ENCODE data around the gene TTLL11.

TTLL11 gene

GRCh38 chr9:121876658-121877271 lies 216.3 kb downstream of the TTLL11 start:
- Histone ChIP-seq H3K36me3 (ENCODE audit: control insufficient read depth in 2 of 2, insufficient read depth in 2 of 2, low read length in 2 of 2) (no peaks in the 10 kb centered on the region), H3K9ac (ENCODE audit: low read depth in 1 of 2, low read length in 2 of 2) (no peak overlapping the region), H3K4me1 (ENCODE audit: control insufficient read depth in 2 of 2, insufficient read depth in 2 of 2, low read length in 2 of 2) (no peaks in the 10 kb centered on the region), H3K27me3 (ENCODE audit: control insufficient read depth in 2 of 2, insufficient read depth in 2 of 2, low read length in 2 of 2) (no peaks in the 10 kb centered on the region), H3K9me3 (ENCODE audit: control insufficient read depth in 2 of 2, low read length in 2 of 2) (no peaks in the 10 kb centered on the region), H3K4me3 (ENCODE audit: low read length in 2 of 2) (no peak overlapping the region), H3K27ac (ENCODE audit: low read depth in 2 of 2, low read length in 2 of 2) (no peak overlapping the region)

- Histone ChIP-seq H3K27ac (ENCODE audit: low read depth in 2 of 2, low read length in 2 of 2) (no peak overlapping the region), H3K9ac (ENCODE audit: low read depth in 1 of 2, low read length in 2 of 2) (no peak overlapping the region), H3K4me3 (ENCODE audit: low read length in 2 of 2) (no peak overlapping the region), H3K36me3 (ENCODE audit: control insufficient read depth in 2 of 2, insufficient read depth in 2 of 2, low read length in 2 of 2) (no peaks in the 10 kb centered on the region), H3K27me3 (ENCODE audit: control insufficient read depth in 2 of 2, insufficient read depth in 2 of 2, low read length in 2 of 2) (no peaks in the 10 kb centered on the region), H3K9me3 (ENCODE audit: control insufficient read depth in 2 of 2, low read length in 2 of 2) (no peaks in the 10 kb centered on the region), H3K4me1 (ENCODE audit: control insufficient read depth in 2 of 2, insufficient read depth in 2 of 2, low read length in 2 of 2) (no peaks in the 10 kb centered on the region)
Observed at GRCh38 chr9:121876255-121876654, 216.9 kb downstream of the TTLL11 start.

- H3K4me1 ChIP-seq (ENCODE audit: control insufficient read depth in 2 of 2, insufficient read depth in 2 of 2, low read length in 2 of 2) = no peaks in the 10 kb centered on the region
Observed at GRCh38 chr9:121874524-121874923, 218.6 kb downstream of the TTLL11 start.

DNA sequence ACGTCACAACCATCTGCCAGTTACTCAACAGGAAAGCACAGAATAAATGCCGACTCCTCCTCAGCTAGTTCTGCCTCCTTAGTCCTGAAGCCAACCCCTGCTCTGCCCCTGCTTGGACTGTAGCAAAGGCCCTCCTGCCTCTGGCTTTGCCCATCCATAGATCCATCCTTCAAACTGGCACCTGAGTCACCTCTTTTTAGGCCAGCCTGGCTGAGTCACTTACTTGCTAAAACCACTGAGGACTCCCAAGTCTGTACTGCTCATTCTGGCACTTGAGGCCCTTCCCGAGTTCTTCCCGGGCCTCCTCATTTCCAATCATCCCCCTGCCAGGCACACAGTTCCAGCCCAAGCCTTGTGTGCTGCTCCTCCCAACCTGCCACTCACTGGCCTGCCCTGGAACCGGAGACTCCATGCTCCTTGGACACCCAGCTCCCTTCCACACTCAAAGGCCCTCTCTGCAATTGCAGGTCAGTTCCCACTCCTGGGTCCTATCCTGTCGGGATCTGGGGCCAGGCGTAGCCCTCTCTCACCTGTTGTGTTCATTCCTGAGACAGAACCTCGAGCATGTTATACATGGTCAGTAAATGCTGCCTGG lies 221.6 kb downstream of the TTLL11 start:
- Histone ChIP-seq H3K27ac (ENCODE audit: low read depth in 2 of 2, low read length in 2 of 2) (no peak overlapping the region), H3K4me3 (ENCODE audit: low read length in 2 of 2) (no peak overlapping the region), H3K9ac (ENCODE audit: low read depth in 1 of 2, low read length in 2 of 2) (no peak overlapping the region), H3K4me1 (ENCODE audit: control insufficient read depth in 2 of 2, insufficient read depth in 2 of 2, low read length in 2 of 2) (no peaks in the 10 kb centered on the region), H3K36me3 (ENCODE audit: control insufficient read depth in 2 of 2, insufficient read depth in 2 of 2, low read length in 2 of 2) (no peaks in the 10 kb centered on the region), H3K9me3 (ENCODE audit: control insufficient read depth in 2 of 2, low read length in 2 of 2) (no peaks in the 10 kb centered on the region), H3K27me3 (ENCODE audit: control insufficient read depth in 2 of 2, insufficient read depth in 2 of 2, low read length in 2 of 2) (no peaks in the 10 kb centered on the region)

More at GRCh38 chr9:121874524-121874923, 218.6 kb downstream of the TTLL11 start:
- H3K36me3 ChIP-seq (ENCODE audit: control insufficient read depth in 2 of 2, insufficient read depth in 2 of 2, low read length in 2 of 2) = no peaks in the 10 kb centered on the region
- no peaks in the 10 kb centered on the region for H3K27me3 ChIP-seq (ENCODE audit: control insufficient read depth in 2 of 2, insufficient read depth in 2 of 2, low read length in 2 of 2)
- no peak overlapping the region for H3K27ac ChIP-seq (ENCODE audit: low read depth in 2 of 2, low read length in 2 of 2)
- H3K9me3 ChIP-seq (ENCODE audit: control insufficient read depth in 2 of 2, low read length in 2 of 2) = no peaks in the 10 kb centered on the region
- H3K4me3 ChIP-seq (ENCODE audit: low read length in 2 of 2) = no peak overlapping the region
- H3K9ac ChIP-seq (ENCODE audit: low read depth in 1 of 2, low read length in 2 of 2) = no peak overlapping the region

DNA sequence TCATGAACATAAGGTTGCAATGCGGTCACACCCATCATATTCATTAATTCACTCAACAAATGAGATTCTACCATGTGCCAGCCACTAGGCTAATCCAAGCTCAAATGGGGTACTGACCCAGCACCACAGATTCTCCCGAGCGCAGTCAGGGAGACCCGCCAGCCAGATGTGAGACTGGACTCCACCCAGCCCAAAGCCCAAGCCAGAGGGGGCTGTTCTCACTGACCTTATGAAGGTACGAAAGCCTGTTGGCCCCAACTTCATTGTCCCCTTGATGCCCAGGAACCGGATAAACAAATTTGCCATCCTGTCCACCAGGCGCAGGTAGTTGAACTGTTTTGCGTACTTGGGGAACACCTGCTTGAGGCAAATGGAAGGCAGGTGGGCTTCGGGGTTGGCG lies 222.8 kb downstream of the TTLL11 start:
- H3K4me3 ChIP-seq (ENCODE audit: low read length in 2 of 2) = no peak overlapping the region
- H3K4me1 ChIP-seq (ENCODE audit: control insufficient read depth in 2 of 2, insufficient read depth in 2 of 2, low read length in 2 of 2) = no peaks in the 10 kb centered on the region
- H3K9ac ChIP-seq (ENCODE audit: low read depth in 1 of 2, low read length in 2 of 2) = no peak overlapping the region
- no peak overlapping the region for H3K27ac ChIP-seq (ENCODE audit: low read depth in 2 of 2, low read length in 2 of 2)
- no peaks in the 10 kb centered on the region for H3K36me3 ChIP-seq (ENCODE audit: control insufficient read depth in 2 of 2, insufficient read depth in 2 of 2, low read length in 2 of 2)
- H3K27me3 ChIP-seq (ENCODE audit: control insufficient read depth in 2 of 2, insufficient read depth in 2 of 2, low read length in 2 of 2) = no peaks in the 10 kb centered on the region
- H3K9me3 ChIP-seq (ENCODE audit: control insufficient read depth in 2 of 2, low read length in 2 of 2) = no peaks in the 10 kb centered on the region

- no peaks in the 10 kb centered on the region for H3K27me3 ChIP-seq (ENCODE audit: control insufficient read depth in 2 of 2, insufficient read depth in 2 of 2, low read length in 2 of 2)
- no peaks in the 10 kb centered on the region for H3K4me1 ChIP-seq (ENCODE audit: control insufficient read depth in 2 of 2, insufficient read depth in 2 of 2, low read length in 2 of 2)
- H3K9ac ChIP-seq (ENCODE audit: low read depth in 1 of 2, low read length in 2 of 2) = no peak overlapping the region
- no peak overlapping the region for H3K27ac ChIP-seq (ENCODE audit: low read depth in 2 of 2, low read length in 2 of 2)
- no peak overlapping the region for H3K4me3 ChIP-seq (ENCODE audit: low read length in 2 of 2)
- no peaks in the 10 kb centered on the region for H3K36me3 ChIP-seq (ENCODE audit: control insufficient read depth in 2 of 2, insufficient read depth in 2 of 2, low read length in 2 of 2)
- no peaks in the 10 kb centered on the region for H3K9me3 ChIP-seq (ENCODE audit: control insufficient read depth in 2 of 2, low read length in 2 of 2)
Observed at GRCh38 chr9:121868626-121869025, 224.5 kb downstream of the TTLL11 start.

DNA sequence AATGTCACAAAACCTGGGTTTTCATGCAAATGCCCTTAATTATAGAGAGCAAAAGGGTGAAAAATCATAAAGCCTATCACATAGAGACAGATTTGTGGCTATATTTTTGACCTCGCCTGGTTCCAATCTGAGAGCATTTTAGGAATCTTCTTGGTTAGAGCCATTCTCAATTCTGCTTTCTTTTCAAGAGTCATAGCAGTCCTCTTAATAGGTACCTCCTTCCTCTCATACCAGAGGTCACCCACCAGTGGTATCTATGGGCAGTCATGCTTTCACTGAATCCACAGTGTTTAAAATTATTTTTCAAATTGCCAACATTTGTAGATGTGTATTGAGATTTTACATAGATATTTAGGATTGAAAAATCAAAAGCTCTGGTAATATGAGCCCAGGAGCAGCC lies 226.2 kb downstream of the TTLL11 start:
- Histone ChIP-seq H3K9ac (ENCODE audit: low read depth in 1 of 2, low read length in 2 of 2) (no peak overlapping the region), H3K27me3 (ENCODE audit: control insufficient read depth in 2 of 2, insufficient read depth in 2 of 2, low read length in 2 of 2) (no peaks in the 10 kb centered on the region), H3K27ac (ENCODE audit: low read depth in 2 of 2, low read length in 2 of 2) (no peak overlapping the region), H3K4me1 (ENCODE audit: control insufficient read depth in 2 of 2, insufficient read depth in 2 of 2, low read length in 2 of 2) (no peaks in the 10 kb centered on the region), H3K9me3 (ENCODE audit: control insufficient read depth in 2 of 2, low read length in 2 of 2) (no peaks in the 10 kb centered on the region), H3K4me3 (ENCODE audit: low read length in 2 of 2) (no peak overlapping the region), H3K36me3 (ENCODE audit: control insufficient read depth in 2 of 2, insufficient read depth in 2 of 2, low read length in 2 of 2) (no peaks in the 10 kb centered on the region)

GRCh38 chr9:121865884-121866283 lies 227.2 kb downstream of the TTLL11 start:
- Histone ChIP-seq H3K27ac (ENCODE audit: low read depth in 2 of 2, low read length in 2 of 2) (no peak overlapping the region), H3K27me3 (ENCODE audit: control insufficient read depth in 2 of 2, insufficient read depth in 2 of 2, low read length in 2 of 2) (no peaks in the 10 kb centered on the region), H3K9me3 (ENCODE audit: control insufficient read depth in 2 of 2, low read length in 2 of 2) (no peaks in the 10 kb centered on the region)

GRCh38 chr9:121865060-121865459 lies 228.0 kb downstream of the TTLL11 start:
- Histone ChIP-seq H3K36me3 (ENCODE audit: control insufficient read depth in 2 of 2, insufficient read depth in 2 of 2, low read length in 2 of 2) (no peaks in the 10 kb centered on the region), H3K9me3 (ENCODE audit: control insufficient read depth in 2 of 2, low read length in 2 of 2) (no peaks in the 10 kb centered on the region), H3K4me3 (ENCODE audit: low read length in 2 of 2) (no peak overlapping the region), H3K27ac (ENCODE audit: low read depth in 2 of 2, low read length in 2 of 2) (no peak overlapping the region), H3K27me3 (ENCODE audit: control insufficient read depth in 2 of 2, insufficient read depth in 2 of 2, low read length in 2 of 2) (no peaks in the 10 kb centered on the region), H3K4me1 (ENCODE audit: control insufficient read depth in 2 of 2, insufficient read depth in 2 of 2, low read length in 2 of 2) (no peaks in the 10 kb centered on the region), H3K9ac (ENCODE audit: low read depth in 1 of 2, low read length in 2 of 2) (no peak overlapping the region)

More at GRCh38 chr9:121865884-121866283, 227.2 kb downstream of the TTLL11 start:
- Histone ChIP-seq H3K4me3 (ENCODE audit: low read length in 2 of 2) (no peak overlapping the region), H3K4me1 (ENCODE audit: control insufficient read depth in 2 of 2, insufficient read depth in 2 of 2, low read length in 2 of 2) (no peaks in the 10 kb centered on the region), H3K36me3 (ENCODE audit: control insufficient read depth in 2 of 2, insufficient read depth in 2 of 2, low read length in 2 of 2) (no peaks in the 10 kb centered on the region), H3K9ac (ENCODE audit: low read depth in 1 of 2, low read length in 2 of 2) (no peak overlapping the region)

- H3K27ac ChIP-seq (ENCODE audit: low read depth in 2 of 2, low read length in 2 of 2) = no peak overlapping the region
- no peak overlapping the region for H3K4me3 ChIP-seq (ENCODE audit: low read length in 2 of 2)
- H3K9ac ChIP-seq (ENCODE audit: low read depth in 1 of 2, low read length in 2 of 2) = no peak overlapping the region
- H3K36me3 ChIP-seq (ENCODE audit: control insufficient read depth in 2 of 2, insufficient read depth in 2 of 2, low read length in 2 of 2) = no peaks in the 10 kb centered on the region
- H3K4me1 ChIP-seq (ENCODE audit: control insufficient read depth in 2 of 2, insufficient read depth in 2 of 2, low read length in 2 of 2) = no peaks in the 10 kb centered on the region
- H3K9me3 ChIP-seq (ENCODE audit: control insufficient read depth in 2 of 2, low read length in 2 of 2) = no peaks in the 10 kb centered on the region
- no peaks in the 10 kb centered on the region for H3K27me3 ChIP-seq (ENCODE audit: control insufficient read depth in 2 of 2, insufficient read depth in 2 of 2, low read length in 2 of 2)
Observed at GRCh38 chr9:121863955-121864354, 229.2 kb downstream of the TTLL11 start.

Data from mucosa of rectum (tissue), 2 donors.